NCI-H524 treated with DMSO at 0.1 percent for 48 hours (cell line): Measurements from ENCODE around the gene SUGT1.
"Not testable (repeated sequence)": the region's sequence is repeated elsewhere in the genome, so short reads cannot be mapped to it uniquely, and the experiment has no call there.

ENCODE experiments used
- DNase-seq: peaks from one replicate; lab custom pipeline; 2025; lab: John Stamatoyannopoulos, UW

The SUGT1 gene

DNA sequence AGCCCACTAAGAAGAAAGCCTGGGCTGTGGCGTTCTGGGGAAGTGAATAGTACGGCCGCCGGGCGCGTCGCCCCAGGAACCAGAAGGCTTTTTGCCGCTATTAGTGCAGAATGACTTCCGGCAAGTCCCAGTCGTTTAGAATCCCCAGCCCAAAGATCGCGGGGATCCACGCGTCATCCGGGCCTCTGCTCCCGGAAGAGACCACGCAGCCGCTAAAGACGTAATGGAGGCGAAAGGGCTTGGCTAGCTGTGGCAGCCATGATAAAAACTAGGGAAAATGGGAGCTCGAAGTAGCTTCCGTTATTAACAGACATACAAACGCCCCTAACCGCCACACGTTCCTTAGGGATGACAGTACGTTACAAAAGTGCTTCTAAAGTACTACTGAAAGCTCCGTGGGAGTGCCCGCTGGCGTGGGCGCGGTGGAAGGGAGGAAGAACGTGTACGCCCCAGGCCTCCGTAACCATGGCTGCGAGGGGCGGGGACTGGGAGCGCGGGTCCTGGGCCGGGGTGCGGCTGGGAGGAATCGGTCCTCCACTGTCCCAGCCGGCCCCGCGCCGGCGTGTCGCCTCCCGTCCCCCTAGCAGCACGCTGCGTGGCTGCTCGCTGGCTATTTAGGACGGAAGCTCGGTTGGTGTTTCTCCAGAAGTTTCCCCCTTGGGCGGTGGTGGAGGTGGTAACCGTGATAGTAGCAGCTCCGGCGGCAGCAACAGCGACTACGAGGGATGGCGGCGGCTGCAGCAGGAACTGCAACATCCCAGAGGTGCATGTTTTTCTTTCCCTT, at the start of gene SUGT1:
TSS of gene SUGT1 (plus strand) at position 641 of the 784 bp plus-strand sequence. CDS start at position 726, 85 bp downstream.
- DNase-seq, result peak; percentile 88

DNA sequence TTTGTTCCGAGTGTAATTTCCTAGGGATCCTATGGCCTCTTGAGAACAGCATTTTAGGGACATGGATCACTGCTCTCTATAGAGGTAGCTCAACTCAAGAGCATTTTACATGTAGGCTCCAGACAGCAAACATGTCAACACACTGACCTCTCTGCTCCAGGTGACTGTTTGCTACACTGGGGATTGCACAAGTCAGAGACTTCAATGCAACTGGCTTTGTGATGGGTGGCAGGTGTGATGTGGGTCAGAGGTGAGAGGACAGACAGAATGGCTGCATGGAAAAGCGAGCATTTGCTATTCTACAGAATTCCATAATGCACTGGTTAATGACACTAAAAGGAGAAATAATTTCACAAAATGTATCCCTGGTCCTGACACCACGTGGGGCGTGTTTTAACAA, 49.3 kb upstream of the SUGT1 start:
- not testable (repeated sequence) for DNase-seq

DNA sequence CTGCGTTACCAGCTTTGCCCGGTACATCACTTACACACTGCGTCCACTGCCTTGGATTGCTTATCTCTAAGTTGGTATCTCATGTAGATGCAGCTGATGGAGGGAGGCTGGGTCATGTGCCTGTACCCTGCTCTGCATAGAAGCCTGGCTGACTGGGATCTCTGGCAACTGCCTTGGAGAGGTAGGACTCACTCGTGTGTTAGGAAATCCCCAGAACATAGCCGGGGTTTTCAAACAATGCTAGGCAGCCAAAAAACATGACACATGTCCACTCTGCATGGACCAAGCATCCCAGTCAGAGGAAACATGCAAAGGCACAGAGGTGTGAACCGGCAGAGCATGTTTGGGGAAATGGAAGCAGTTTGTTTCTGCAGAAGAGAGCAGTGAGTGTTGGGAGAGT, 46.5 kb upstream of the SUGT1 start:
- not testable (repeated sequence) for DNase-seq

DNA sequence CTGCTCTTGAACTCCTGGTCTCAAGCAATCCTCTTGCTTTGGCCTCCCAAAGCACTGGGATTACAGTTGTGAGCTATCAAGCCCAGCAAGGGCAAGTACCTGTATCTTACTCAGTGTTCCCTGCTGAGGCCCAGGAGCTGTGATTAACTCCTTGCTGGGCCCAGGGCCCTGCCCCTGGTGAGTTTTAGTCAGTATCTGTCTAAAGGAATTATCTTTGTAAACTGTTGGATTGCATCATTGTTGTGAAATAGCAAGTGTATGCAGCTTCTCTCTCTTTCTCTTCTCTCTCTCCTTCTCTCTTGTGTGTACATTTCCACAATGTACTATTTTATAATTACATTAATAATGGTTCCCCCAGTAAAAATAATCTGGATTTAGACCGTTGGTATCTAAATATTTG, 45.8 kb upstream of the SUGT1 start:
- not testable (repeated sequence) for DNase-seq

DNA sequence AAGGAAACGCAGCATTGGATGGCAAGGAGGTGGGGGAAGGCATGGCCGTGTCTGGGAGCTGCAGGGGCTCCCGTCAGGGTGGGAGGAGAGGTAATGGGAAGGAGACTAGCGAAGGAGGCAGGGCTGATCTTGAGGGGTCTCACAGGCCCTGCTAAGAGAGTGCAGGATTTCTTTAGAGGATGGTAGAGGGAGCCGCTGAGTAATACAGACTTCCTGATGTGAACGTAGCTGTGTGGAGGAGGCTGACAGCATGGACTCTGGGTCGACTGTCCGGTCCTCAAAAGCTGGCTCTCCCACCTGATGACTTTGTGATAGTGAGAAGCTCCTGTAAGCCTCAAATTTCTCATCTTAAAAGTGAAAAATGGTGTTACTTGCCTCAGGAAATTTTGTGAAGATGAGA, 44.5 kb upstream of the SUGT1 start:
- DNase-seq, result not testable (repeated sequence)

DNA sequence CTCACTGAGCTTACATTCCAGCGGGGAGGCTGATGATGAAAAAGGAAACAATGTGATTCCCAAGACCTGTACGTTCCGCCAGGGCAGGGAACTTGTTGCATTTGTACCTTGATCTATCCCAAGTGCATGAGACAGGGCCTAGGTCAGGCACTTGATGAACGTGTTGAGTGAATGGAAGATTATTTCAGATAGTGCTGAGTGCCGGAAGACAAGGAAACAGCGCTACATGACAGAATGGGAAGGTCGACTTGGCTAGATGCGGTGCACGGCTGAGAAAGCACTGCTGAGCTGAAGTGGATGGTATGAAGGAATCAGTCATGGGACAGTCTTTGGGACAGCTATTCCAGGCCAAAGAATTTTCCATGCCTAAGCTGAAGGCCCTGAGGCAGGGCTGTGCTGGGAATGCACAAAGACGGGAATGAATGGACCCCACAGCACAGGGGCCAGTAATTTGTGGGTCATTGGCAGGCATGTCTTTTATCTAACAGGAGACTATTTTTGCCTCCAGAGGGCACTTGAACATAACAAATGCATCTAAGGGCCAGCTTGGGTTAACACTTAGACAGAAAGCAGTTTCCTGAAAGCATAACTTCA, 43.5 kb upstream of the SUGT1 start:
- not testable (repeated sequence) for DNase-seq

DNA sequence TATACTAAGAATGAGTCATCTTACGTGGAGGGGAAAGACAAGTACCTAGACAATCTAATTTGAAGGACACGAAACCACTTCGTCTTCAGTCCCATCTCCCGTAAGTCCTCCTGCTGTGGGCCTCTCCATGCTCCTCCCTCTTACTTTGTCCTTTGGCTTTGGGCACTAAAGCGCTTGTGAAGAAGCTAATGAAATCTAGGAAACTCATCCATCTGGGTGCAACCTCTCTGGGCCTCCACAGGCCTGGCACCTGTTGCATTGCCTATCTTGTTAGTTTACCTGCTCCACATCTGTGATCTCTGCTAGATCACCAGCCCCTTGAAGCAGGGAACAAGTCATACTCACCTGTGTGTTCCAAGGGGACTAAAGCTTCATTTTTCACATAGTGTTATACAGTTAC, 42.5 kb upstream of the SUGT1 start:
- DNase-seq, result not testable (repeated sequence)

DNA sequence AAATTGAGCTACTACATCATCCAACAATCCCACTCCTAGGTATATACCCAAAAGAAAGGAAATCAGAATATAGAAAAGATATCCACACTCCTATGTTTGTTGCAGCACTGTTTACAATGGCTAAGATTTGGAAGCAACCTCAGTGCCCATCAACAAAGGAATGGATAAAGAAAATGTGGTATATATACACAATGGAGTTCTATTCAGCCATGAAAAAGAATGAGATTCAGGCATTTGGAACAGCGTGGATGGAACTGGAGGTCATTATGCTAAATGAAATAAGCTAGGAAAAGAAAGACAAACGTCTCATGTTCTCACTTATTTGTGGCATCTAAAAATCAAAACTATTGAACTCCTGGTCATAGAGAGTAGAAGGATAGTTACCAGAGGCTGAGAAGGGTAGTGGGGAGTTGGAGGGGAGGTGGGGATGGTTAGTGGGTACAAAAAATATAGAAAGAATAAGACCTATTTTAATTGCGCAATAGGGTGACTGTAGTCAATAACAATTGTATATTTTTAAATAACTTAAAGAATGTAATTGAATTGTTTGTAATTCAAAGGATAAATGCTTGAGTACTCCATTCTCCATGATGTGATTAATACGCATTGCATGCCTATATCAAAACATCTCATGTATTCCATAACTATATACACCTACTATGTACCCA, 37.4 kb upstream of the SUGT1 start:
- DNase-seq, result no peak

DNA sequence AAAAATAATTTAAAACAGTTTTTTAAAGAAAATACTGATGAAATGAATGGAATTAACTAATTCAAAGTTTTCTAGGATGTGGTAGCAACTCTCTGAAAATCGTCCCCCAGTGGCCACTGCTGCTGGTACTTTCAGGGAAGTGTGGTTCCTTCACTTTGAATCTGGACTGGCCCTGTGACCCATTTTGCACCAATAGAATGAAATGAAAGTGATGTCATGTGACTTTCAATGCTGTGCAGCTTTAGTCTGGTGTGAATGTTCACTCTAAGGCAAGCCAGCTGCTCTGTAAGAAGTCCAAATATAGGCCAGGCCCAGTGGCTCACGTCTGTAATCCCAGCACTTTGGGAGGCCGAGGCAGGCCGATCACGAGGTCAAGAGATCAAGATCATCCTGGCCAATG, 36.8 kb upstream of the SUGT1 start:
- DNase-seq, result no peak

DNA sequence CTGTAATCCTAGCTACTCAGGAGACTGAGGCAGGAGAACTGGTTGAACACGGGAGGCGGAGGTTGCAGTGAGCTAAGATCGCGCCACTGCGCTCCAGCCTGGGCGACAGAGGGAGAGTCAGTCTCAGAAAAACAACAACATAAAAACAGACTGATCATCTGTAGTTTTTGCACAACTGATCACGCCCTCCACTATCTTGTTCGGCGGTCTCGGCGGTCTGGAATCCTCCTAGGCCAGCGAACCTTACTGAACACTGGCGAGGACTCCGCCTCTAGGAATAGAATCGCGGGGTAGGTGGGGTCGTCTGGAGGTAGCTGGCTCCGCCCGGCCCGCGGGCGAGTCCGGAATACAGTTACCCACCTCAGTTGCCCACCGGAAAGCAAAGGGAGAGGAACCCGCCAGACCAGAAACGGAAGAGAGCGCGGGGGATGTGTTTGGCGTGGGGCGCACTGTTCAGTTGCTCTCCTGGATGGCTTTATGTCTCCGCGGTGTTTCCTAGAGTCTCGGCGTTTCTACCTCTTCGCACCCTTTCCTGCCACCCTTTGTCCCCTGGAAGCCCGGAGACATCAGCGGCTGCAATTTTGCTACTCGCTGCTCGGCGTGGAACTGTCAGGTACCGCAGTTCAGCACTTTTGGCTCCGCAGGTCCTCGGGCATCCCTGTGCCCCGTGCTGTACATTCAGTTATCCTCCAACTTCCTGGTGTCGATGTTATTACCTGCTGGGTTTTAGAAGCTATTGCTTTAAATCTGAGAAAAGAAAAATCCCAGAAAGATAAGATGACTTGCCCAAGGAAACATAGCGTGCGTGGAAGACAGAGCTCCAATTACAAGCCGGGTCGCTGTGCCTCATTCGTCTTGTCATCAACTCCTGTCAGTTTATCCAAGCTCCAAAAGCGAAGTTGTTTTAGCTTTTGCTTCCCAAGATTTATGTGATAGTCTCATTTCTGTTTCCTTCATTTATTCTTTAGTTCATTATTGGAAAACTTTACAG, 35.3 kb upstream of the SUGT1 start:
- DNase-seq, result peak; percentile 43

DNA sequence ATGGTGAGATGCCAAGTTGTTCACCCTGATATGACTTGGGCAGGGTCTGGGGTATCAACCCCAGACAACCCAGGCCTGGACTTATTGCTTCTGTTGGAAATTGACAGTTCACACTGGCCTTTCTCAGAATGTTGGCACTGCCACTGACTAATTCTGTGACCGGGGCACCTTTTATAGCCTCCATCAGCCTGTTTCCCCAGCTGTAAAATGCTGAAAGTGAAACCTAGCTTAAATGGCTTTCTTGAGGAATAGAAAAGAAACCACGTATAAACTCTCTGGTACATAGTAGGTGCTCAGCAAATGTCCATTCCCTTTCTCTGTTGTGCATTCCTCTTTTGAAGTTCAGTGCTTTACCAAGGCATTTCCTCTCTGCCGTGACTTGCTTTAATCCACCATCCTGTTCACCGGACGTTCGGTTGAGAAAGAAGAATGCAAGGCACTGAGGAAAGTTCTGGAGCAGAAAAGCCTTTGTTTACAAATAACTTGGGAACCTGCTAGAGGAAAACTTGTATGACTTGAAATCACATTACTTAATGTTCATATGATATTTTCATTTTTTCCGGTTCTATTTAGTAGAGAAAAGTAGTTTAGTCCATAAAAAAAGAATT, 21.4 kb upstream of the SUGT1 start:
- not testable (repeated sequence) for DNase-seq

DNA sequence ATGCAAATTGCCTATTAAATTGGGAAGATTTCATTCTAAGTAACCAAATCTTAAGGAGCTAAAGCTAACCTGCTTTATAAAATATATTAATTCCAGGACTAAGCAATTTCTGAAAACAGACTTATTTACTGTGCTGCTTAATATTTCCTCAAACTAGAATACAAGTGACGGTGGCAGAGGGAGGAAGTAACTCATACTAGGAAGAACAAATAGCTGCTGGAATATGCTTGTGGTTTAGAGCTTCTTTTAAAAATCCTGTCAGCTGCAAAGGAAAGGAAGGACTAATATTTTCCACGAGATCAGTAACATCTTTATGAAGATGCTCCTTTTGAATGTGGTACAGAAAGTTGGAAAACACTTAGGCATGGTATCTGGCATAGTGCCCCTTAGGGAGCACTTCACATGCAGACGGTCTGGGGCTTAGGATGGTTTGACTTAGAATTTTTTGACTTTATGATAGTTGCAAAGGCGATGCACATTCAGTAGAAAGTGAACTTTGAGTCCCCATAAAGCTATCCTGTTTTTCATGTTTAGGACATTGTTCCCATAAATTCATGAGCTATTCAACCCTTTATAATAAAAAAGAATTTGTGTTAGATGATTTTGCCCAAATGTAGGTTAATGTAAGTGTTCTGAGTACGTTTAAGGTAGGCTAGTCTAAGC, 13.8 kb upstream of the SUGT1 start:
- DNase-seq, result no peak

DNA sequence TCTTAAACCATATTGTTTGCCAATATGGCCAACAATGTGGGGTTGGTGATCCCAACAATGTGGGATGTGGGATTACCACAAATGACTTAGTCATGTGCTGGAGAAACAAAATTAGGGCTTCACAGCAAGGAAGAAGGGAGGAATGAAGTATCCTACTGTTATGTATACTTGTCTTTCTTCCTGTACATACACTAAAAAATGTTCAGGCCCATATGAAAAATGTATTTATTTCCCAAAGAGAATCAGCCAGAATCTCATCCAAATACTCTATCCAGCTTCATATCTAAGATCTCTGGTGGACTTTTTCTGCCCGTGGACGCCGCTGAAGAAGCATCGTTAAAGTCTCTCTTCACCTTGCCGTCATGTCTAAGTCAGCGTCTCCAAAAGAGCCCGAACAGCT, 10.5 kb upstream of the SUGT1 start, which contains the start of gene HNRNPA1L2:
TSS of gene HNRNPA1L2 (plus strand) at position 301 of the 400 bp plus-strand sequence. CDS start at position 363, 62 bp downstream.
- no peak for DNase-seq

DNA sequence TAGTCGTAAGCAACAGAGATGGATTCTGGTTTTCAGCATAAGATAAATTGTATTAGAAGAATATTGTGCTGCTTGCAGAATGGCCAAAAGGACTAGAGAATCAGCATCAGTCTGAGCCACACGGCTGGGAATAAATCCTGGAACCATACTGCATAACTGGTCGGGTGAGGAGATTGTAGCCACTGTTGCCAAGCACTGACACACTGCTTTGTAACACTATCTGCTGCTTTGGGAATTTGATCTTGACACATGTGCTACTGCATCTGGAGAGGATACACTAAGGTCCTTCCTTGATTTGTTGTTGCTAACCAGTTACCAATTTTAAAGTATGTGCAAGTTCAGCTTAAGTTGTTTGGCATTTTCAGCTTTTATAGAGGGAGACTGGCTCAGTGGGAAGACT, 8.5 kb upstream of the SUGT1 start:
- no peak for DNase-seq

DNA sequence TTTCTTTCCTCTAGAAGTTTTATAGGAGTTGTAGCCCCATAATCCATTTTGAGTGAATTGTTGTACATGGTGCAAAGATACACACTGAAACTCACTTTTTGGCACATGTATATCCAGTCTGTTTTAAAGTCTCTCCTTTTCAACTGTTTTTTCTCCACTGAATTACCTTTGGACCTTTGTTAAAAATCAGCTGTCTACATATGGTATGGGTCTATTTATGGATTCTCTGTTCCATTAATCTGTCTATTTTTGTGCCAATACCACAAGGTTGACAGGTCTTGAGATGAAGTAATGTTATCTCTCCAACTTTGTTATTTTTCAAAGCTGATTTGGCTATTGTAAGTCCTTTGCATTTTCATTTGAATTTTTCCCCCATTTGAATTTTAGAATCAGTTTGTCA, 5.7 kb upstream of the SUGT1 start:
- DNase-seq, result no peak

DNA sequence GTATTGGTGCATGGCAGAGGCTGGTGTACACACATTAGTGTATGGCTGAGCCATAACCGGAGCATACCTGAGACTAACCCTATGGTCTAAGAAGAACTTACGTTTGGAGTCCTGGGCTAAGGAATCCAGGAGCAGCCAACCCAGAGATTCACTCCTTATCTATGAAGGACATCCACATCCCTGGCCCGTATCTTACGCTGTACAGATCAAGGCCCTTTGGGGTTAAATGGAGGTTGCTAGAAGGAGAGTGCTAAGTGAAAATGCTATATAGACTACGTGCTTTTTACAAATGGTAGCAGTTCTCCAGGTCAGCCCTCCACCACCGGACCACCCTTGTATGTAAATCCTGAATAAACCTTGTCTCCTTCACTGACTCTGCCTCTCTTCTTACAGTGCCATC, 1.9 kb upstream of the SUGT1 start:
- DNase-seq, result no peak

DNA sequence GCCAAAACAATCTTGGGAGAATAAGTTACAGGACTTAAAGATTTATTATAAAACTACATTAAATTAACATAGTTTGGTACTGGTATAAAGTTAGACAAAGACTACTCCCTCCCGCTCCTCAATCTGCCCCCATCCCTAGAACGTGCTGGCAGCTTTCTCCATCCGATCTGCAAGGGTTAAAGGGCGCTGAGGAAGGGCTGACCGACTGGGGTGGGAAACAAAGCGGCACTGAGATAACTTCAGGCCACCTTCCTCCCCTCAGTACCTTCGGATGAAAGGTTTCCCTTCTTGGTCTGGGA, 790 bp upstream of the SUGT1 start:
- peak; percentile 36 for DNase-seq

DNA sequence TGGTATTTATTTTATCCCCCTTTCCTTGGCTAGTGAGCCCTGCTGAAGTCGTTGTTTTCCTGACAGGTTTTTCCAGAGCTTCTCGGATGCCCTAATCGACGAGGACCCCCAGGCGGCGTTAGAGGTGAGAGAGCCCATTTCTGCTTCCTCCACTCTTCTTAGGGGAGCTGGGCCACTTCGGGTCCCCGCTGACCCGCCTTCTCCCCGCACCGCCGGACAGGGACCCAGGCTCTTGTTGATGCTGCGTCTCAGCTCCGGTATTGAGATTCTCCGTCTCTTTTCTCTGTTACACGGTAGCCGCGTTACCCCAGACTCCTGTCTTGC, 306 bp downstream of the SUGT1 start:
- DNase-seq, result no peak

DNA sequence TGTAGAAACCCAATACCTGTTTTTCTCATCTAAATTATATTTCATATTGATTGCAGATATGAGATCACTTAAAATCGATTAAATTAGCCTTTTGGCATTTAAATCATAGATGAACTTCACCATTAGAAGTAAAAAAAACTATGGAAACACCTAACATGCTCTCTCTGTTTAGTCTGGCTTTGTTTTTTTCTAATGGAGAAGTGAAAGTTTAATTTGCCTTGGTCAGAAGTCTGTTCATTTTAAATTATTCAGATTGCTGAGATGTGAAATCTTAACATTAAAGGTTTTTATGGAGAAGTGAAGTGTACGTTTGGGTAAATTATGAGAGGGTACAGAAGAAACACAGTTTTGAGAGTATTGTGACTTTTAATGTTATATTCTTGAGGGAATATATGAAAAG, 6.7 kb downstream of the SUGT1 start:
- no peak for DNase-seq

DNA sequence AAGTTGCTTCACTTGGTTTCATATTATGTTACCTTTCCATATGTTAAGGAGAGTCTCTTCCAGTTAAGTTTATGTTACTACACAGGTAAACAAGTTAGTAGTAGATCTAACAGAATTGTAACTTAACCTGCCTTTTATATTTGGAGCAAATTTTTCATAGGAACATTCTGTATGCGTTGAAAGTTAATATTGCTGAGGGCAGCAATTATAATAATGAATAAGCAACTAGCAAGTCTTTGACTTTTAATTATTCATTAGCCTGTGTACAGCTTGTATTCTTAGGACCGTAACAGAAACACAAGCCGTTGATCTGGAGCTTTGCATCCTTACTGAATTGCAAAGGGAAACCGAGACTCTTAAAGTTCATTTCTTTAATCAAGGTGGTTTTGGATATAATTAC, 11.6 kb downstream of the SUGT1 start:
- DNase-seq, result no peak

DNA sequence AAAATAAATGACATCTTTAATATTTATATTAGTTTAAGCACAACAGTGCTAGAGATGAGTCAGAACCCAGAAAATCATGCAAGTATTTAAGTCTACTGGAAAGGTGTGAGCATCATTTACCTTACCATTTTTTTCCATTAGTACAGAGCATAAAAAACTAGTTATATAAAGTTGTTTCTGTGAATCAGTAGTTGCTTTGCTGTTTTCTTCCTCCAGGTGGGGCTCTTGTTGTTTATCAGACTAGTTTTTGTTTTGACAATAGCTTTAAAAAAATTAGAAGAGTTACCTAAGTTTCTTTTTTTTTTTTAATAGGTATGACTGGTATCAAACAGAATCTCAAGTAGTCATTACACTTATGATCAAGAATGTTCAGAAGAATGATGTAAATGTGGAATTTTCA, 12.7 kb downstream of the SUGT1 start:
- DNase-seq, result peak; percentile 0
